Erythroblast (primary cell): Measurements from ENCODE around the gene RNF223.

Experiments
- GATA1 ChIP-seq: IDR thresholded peaks from 2 replicates; pipeline ENCODE4 v1.6.1; 2011; ENCODE audit warnings: low read depth, mild to moderate bottlenecking, control low read depth, low read length, moderate library complexity
- POLR2A ChIP-seq: IDR thresholded peaks from 2 replicates; pipeline ENCODE4 v1.6.1; 2011; ENCODE audit warnings: mild to moderate bottlenecking, low read length

DNA sequence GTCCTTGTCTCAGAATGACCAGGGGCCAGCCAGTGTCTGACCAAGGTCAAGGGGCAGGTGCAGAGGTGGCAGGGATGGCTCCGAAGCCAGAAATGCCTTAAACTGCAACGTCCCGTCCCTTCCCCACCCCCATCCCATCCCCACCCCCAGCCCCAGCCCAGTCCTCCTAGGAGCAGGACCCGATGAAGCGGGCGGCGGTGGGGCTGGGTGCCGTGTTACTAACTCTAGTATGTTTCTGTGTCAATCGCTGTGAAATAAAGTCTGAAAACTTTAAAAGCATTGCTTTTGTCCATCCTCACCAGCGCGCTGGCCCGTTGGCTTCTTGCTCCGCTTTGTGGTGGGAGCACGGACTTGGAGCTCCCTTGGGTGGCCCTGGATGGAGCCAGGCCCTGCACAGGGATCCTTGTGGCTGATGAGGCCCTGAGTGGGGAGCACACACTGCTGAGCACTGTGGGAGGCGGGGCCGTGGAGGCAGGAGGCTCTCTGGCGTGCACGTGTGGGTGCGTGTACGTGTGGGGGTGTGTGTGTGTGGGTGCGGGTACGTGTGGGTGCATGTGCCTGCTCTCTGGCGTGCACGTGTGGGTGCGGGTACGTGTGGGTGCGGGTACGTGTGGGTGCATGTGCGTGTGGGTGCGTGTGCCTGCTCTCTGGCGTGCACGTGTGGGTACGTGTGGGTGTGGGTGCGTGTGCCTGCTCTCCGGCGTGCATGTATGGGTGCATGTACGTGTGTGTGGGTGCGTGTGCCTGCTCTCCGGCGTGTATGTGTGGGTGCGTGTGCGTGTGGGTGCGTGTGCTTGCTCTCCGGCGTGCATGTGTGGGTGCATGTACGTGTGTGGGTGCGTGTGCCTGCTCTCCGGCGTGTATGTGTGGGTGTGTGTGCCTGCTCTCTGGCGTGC lies 18.0 kb downstream of the RNF223 start:
- TF ChIP-seq POLR2A (no peak), GATA1 (no peak)
